GM18870 (cell line): ENCODE data around the gene ARHGEF28.

Source experiments
- ATAC-seq: cut with Tn5 transposase; IDR thresholded peaks from one replicate; pipeline ENCODE4 v1.9.1; 2021; ENCODE audit warnings: moderate library complexity; ENCODE audit not compliant: unreplicated experiment

The ARHGEF28 gene

GRCh38 chr5:73954381-73954780 lies 328.4 kb downstream of the ARHGEF28 start:
- ATAC-seq: no peak

DNA sequence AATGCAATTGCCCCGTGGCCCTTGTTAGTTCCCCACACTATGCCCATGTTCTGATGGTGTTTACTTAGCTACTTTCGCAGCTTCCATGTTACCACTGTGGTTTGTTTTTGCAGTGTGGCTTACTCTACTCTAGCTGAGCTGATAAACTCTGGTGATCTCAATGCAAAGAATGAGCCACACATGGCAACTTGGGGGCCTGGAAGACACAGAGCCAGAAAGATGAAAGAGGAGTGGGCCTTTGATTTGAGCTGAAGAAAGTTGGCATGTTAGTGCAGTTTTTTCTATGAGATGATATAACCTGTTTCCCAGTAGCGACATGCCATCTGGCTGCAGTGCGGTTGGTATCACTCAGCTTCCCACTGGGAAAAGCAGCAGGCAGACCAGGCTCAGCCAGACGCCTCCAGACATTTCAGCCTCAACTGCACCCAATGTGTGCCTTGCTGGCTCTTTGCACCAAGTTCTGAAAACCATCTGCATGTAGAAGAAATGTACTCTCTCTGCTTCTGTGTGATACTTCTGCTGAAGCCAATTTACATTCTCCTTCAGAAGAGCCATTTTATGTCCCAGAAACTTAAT lies 329.4 kb downstream of the ARHGEF28 start:
- no peak for ATAC-seq

DNA sequence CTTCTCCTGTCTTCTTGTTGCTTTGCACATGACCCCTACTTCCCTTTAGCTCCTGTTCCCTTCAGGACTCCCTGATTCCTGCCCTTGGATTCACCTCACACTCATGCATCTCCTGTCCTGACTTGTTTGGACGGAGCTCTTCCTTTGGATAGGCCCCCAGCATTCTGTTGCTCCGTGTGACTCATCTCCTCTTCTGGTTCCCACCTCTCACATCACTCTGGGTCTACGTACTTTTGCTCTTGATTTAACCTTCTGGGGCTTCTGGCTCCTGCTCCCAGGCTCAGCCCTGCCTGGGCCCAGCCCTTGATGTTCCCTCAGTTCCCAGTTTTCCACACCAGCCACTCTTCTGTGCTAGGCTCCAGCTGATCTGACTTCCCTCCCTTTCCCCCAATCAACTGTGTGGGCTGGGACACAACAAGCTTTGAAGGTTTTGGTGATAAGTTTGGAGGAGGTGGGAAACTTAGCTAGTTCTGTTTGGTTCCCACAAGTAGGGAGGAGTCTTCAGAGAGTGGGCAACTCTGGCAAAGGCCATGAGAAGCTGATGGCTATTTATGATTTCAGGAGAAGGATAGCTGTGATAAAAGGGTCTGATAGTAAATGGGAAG lies 331.5 kb downstream of the ARHGEF28 start:
- no peak for ATAC-seq

DNA sequence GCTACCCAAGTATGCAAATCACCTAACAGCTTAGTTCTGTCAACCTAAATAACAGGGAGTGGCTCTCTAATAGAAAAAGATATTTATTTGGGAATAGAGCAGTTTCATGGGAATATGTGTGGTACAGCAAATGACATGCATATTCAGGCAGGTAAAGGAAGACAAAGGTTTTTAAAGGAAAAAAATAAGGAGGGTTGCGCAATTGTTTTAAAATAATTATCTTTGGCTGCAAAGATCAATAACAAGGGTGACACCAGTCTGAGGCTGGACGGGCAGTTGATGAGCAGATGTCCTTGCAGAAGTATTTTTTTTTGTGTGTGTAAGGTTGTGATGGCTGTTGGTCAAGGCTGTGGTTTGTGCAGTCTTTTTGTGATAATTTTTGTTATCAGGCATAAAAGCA lies 332.0 kb downstream of the ARHGEF28 start:
- no peak for ATAC-seq

DNA sequence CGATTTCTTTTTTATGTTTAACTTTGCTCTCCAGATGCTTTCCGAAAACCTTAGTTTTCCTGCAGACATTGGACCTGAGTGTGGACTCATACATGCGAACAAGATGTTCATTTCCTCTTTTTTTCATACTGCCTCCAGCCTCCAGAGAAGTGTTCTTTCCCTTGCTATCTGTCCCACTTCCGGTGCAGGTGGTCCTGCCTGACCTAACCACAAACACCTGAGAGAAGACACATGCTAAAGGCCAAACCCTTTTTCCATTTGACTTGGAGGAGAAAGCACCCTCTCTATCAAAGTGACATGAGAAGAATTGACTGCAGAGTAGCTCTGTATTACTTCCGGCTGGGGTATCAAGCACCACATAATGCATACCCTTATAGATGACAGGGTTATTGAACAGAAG lies 334.0 kb downstream of the ARHGEF28 start:
- ATAC-seq: no peak

GRCh38 chr5:73960426-73960825 lies 334.4 kb downstream of the ARHGEF28 start:
- no peak for ATAC-seq

GRCh38 chr5:73962801-73963425 lies 336.9 kb downstream of the ARHGEF28 start:
- no peak for ATAC-seq

- ATAC-seq: no peak
Observed at GRCh38 chr5:73964352-73964865, 338.4 kb downstream of the ARHGEF28 start.

DNA sequence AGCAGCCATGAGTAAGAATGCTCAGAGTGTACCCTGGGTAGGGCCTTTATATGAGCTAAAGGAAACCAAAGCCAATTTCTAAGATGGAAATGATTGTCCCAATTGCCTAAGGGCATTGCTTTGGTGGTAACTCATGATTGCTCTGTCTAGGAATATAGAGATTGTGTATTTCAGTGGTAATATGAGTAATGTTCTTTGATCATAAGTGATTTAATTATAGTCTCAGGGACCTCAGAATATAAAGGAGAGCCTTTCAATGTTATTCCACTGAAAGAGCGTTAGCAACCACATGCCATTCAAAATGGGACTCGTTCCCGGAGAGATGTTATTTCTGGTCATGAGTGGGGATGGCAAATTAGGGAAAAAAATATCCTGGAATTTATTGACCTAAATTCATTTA lies 340.5 kb downstream of the ARHGEF28 start:
- no peak for ATAC-seq

GRCh38 chr5:73967347-73967746 lies 341.4 kb downstream of the ARHGEF28 start:
- ATAC-seq: no peak

GRCh38 chr5:73968246-73968645 lies 342.2 kb downstream of the ARHGEF28 start:
- ATAC-seq: no peak

DNA sequence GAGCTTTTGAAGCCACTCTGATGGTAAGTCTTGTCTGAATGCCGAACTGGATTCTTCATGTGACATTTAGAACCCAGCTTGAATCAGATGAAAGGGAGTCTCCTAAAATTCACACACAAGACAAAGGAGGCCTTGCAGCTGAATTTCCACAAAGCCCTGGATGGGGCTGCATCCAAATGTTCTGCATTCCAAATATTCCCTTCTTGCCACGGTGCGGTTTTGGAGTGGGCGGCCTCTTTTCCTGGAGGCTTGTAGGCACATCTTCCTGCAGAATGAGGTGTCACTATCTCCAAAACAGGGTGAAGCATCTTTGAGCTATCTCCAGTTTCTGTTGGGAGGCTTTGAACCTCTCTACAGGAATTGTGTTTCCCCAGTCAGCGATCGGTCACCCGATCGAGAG lies 342.7 kb downstream of the ARHGEF28 start:
- no peak for ATAC-seq

DNA sequence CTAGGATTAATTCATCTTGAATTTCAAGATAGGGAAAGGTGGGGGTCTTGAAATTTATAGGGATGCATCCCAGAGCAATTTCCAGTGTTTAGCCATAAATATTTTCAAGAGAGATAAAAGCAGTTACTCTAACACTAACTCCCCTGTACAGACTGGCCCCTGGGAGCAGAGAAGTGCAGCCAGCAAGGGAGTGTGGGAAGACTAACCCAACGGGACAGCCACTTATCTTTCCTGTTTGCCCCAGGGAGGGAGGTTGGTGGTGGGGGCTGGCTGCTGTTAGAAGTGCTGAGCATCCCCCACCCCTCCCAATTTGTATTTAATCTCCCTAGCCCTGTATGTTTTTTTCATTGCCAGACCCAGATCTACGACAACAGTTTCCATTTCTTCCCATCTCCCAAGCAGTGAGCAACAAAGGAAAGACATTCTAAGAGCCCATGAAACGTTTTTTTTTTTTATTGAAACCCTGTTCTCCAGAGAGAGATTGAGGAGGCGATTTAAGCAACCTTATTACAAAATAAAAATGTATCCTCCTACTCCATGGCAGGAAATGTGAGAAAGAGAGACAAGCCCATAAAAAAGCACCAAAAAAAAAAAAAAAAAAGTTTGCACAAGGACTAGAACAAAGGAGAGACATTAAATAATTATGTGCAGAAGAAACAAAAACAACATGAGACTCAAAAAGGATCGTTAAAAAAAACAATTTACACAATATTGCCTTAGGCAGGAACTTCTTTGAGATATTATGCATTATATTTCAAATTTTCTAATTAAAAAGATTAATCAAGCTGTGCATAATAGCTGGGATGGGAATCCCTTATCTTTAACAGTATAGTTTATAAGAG lies 343.4 kb downstream of the ARHGEF28 start:
- ATAC-seq: no peak

GRCh38 chr5:73971326-73971725 lies 345.3 kb downstream of the ARHGEF28 start:
- no peak for ATAC-seq

DNA sequence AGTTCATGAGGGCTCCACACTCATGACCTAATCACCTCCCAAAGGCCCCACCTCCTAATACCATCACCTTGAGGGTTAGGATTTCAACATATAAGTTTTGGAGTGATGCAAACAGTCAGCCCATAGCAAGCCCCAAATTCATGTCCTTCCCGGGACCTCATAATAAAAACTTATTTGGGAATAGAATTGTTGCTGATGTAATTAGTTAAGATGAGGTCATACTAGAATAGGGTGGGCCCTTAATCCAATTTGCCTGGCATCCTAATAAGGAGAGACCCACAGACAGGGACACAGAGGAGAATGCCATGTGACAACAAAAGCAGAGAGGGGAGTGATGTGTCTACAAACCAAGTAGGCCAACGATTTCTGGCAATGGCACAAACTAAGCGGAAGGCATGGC lies 347.1 kb downstream of the ARHGEF28 start:
- no peak for ATAC-seq

- ATAC-seq: no peak
Observed at GRCh38 chr5:73974871-73975360, 348.9 kb downstream of the ARHGEF28 start.

DNA sequence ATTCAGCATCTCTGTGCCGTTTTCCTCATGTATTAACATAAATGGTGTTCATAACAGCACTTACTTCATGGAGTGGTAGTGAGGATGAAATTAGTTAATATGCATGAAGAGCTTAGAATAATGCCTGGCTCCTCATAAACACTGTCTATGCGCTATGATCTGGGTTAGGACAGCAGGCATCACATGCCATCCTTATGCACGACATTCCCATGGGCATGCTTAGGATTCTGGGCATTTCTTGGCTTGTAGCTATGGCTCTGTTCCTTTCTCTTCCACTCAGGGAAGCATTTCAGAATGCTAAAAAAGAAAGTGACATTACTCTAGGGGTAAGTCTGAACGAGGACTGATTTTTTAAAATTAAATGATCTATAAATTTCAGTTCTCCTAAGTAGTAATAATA lies 349.8 kb downstream of the ARHGEF28 start:
- ATAC-seq: no peak

DNA sequence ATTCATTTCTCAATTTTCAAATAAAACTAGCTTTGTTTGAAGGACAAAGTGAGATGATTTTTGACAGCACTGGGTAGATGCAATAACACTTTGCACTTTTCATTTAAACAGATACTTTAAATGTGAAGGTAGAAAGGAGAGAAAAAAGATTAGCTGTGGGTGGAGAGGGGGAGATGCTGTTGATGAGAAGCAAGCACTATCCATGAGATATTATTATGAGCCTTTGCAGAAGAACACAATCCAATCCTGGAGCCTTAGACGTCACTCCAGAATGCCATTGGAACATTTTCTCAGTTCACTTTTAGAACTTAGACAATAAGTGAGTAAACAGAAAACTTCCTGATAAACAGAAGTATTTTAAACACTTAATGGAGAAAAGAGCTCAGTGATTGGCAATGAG lies 351.1 kb downstream of the ARHGEF28 start:
- no peak for ATAC-seq

- ATAC-seq: no peak
Observed at GRCh38 chr5:73979321-73979720, 353.3 kb downstream of the ARHGEF28 start.

- ATAC-seq: no peak
Observed at GRCh38 chr5:73981704-73982103, 355.7 kb downstream of the ARHGEF28 start.

GRCh38 chr5:73983644-73984043 lies 357.6 kb downstream of the ARHGEF28 start:
- no peak for ATAC-seq
